Measurements from ENCODE around the gene CDKN2C. TPM values are rescaled to one million over a fixed set of nuclear protein-coding genes. Genes with fewer than 3 reads are reported as not detected.

CDKN2C gene
- total RNA-seq, 4 donors from 2014 or later: 6.9 to 16.5 (median 12.5) TPM

- H3K27me3 ChIP-seq: no peaks in the 10 kb centered on the region
- H3K4me1 ChIP-seq: no peaks in the 10 kb centered on the region
- TF ChIP-seq CTCF (IDR thresholded peaks at IDR 0.05) (no peak), POLR2A (IDR thresholded peaks at IDR 0.05) (no peak)
- no peak overlapping the region for H3K4me3 ChIP-seq
- no peak for DNase-seq
- no peak overlapping the region for H3K27ac ChIP-seq
- WGBS, 2 donors: 18 to 24% methylated on average over 1 of the region's 1 CpG
- intact Hi-C loops (cut with DNase I): no loop called here
- H3K9me3 ChIP-seq: no peaks in the 10 kb centered on the region
- no peaks in the 10 kb centered on the region for H3K36me3 ChIP-seq
Observed at GRCh38 chr1:50985094-50985493, 15.0 kb downstream of the CDKN2C start.

- intact Hi-C loops (cut with DNase I): no loop called here
- Histone ChIP-seq H3K4me3 (no peak overlapping the region), H3K27me3 (no peaks in the 10 kb centered on the region), H3K9me3 (no peaks in the 10 kb centered on the region), H3K27ac (no peak overlapping the region), H3K36me3 (no peaks in the 10 kb centered on the region), H3K4me1 (no peaks in the 10 kb centered on the region)
- DNase-seq: no peak
- 79 to 84% methylated on average over 4 of the region's 4 CpGs for WGBS, 2 donors
- TF ChIP-seq CTCF (IDR thresholded peaks at IDR 0.05) (no peak), POLR2A (IDR thresholded peaks at IDR 0.05) (no peak)
Observed at GRCh38 chr1:50986653-50987052, 16.6 kb downstream of the CDKN2C start.

- Histone ChIP-seq H3K27ac (no peak overlapping the region), H3K27me3 (no peaks in the 10 kb centered on the region), H3K9me3 (no peaks in the 10 kb centered on the region), H3K36me3 (no peaks in the 10 kb centered on the region), H3K4me1 (no peaks in the 10 kb centered on the region), H3K4me3 (no peak overlapping the region)
- DNase-seq: no peak
- intact Hi-C loops (cut with DNase I): no loop called here
- TF ChIP-seq POLR2A (IDR thresholded peaks at IDR 0.05) (no peak), CTCF (IDR thresholded peaks at IDR 0.05) (no peak)
- 82 to 93% methylated on average over 2 of the region's 2 CpGs for WGBS, 2 donors
Observed at GRCh38 chr1:50989694-50990093, 19.6 kb downstream of the CDKN2C start.

- intact Hi-C loops (cut with DNase I): no loop called here
- TF ChIP-seq CTCF (IDR thresholded peaks at IDR 0.05) (no peak), POLR2A (IDR thresholded peaks at IDR 0.05) (no peak)
- no peaks in the 10 kb centered on the region for H3K9me3 ChIP-seq
- no peaks in the 10 kb centered on the region for H3K36me3 ChIP-seq
- H3K27me3 ChIP-seq: no peaks in the 10 kb centered on the region
- H3K4me1 ChIP-seq: no peaks in the 10 kb centered on the region
- H3K4me3 ChIP-seq: no peak overlapping the region
- WGBS, 2 donors: 79 to 86% methylated on average over 3 of the region's 3 CpGs
- no peak for DNase-seq
- H3K27ac ChIP-seq: no peak overlapping the region
Observed at GRCh38 chr1:50992532-50993318, 22.7 kb downstream of the CDKN2C start.

- no peak for DNase-seq
- TF ChIP-seq POLR2A (IDR thresholded peaks at IDR 0.05) (no peak), CTCF (IDR thresholded peaks at IDR 0.05) (no peak)
Observed at GRCh38 chr1:50993645-50994044, 23.6 kb downstream of the CDKN2C start.

More at GRCh38 chr1:50993645-50994044, 23.6 kb downstream of the CDKN2C start:
- no peak overlapping the region for H3K27ac ChIP-seq
- H3K4me1 ChIP-seq: no peaks in the 10 kb centered on the region
- WGBS, 2 donors: 92 to 98% methylated on average over 3 of the region's 3 CpGs
- no peak overlapping the region for H3K4me3 ChIP-seq
- H3K27me3 ChIP-seq: no peaks in the 10 kb centered on the region
- intact Hi-C loops (cut with DNase I): no loop called here
- H3K9me3 ChIP-seq: no peaks in the 10 kb centered on the region
- H3K36me3 ChIP-seq: no peaks in the 10 kb centered on the region
